ENCODE measurements around the gene BLMH. TPM values are rescaled to one million over a fixed set of nuclear protein-coding genes. Genes with fewer than 3 reads are reported as not detected.

The BLMH gene, protein sequence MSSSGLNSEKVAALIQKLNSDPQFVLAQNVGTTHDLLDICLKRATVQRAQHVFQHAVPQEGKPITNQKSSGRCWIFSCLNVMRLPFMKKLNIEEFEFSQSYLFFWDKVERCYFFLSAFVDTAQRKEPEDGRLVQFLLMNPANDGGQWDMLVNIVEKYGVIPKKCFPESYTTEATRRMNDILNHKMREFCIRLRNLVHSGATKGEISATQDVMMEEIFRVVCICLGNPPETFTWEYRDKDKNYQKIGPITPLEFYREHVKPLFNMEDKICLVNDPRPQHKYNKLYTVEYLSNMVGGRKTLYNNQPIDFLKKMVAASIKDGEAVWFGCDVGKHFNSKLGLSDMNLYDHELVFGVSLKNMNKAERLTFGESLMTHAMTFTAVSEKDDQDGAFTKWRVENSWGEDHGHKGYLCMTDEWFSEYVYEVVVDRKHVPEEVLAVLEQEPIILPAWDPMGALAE
- total RNA-seq: 10 to 100 TPM; 17.0 to 32.4 (median 28.6) TPM

DNA sequence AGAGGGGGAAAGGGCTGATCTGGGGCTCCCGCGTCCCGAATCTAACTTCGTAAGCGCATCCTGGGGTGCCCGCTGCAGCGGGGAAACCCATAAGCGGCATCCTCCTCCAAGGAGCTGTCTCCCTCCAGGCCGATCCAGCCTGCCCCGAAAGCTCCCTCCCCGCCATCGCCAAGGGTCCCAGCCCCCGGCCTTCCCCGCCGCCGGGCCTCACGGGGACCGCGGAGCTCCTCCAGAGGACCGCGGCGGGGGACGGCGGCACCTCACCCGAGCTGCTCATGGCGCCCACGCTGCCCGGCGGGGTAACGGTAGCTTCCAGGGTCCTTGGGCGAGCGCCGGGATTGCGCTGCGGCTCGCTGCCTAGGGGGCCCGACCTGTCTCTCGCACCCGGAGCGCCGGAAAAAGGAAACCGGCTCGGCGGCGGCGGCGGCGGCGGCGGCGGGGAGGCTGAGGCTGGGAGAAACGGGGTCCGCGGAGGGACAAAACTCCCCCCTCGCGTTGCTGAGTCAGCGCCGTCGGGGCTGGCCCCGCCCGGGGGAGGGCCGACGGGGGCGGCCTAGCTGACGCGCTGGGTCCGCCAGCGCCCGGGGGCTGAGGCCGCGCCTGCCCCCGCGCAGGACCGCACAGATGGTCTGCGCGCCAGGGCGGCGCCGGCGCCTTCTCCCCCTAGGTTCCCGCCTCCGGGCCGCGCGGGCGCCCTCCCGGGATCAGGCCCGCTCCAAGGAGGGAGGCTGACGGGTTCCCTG is at the start of gene BLMH:
TSS of gene BLMH (minus strand) at position 402 of the 743 bp plus-strand sequence. CDS start at position 277, 125 bp downstream.
- TF ChIP-seq, protein P1, sequence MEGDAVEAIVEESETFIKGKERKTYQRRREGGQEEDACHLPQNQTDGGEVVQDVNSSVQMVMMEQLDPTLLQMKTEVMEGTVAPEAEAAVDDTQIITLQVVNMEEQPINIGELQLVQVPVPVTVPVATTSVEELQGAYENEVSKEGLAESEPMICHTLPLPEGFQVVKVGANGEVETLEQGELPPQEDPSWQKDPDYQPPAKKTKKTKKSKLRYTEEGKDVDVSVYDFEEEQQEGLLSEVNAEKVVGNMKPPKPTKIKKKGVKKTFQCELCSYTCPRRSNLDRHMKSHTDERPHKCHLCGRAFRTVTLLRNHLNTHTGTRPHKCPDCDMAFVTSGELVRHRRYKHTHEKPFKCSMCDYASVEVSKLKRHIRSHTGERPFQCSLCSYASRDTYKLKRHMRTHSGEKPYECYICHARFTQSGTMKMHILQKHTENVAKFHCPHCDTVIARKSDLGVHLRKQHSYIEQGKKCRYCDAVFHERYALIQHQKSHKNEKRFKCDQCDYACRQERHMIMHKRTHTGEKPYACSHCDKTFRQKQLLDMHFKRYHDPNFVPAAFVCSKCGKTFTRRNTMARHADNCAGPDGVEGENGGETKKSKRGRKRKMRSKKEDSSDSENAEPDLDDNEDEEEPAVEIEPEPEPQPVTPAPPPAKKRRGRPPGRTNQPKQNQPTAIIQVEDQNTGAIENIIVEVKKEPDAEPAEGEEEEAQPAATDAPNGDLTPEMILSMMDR (IDR thresholded peaks at IDR 0.05; ENCODE audit: low read depth): no peak

DNA sequence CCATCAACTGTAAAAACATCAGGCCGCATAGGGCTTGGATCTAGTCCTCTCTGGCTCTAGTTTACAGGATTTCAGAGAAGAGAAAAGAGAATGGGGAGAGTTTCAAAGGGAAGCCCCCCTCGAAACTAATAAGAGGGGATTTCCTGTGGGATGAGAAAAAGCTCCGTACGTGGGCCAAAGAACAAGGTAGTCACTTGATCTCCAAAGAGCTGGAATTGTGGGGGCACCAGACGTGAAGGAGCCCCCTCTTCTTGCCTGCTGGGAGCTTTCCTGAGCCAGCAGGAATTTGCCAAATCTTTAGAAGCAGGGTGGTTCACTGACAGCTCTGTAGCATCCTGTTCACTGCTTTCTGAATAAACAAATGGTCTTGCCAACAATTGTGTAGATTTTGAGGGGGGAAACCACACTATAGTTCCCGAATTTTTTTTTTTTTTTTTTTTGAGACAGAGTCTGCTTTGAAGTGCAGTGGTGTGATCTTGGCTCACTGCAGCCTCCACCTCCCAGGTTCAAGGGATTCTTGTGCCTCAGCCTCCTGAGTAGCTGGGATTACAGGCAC is 49.1 kb upstream of the BLMH start:
- TF ChIP-seq, protein P1 (IDR thresholded peaks at IDR 0.05; ENCODE audit: low read depth): no peak

DNA sequence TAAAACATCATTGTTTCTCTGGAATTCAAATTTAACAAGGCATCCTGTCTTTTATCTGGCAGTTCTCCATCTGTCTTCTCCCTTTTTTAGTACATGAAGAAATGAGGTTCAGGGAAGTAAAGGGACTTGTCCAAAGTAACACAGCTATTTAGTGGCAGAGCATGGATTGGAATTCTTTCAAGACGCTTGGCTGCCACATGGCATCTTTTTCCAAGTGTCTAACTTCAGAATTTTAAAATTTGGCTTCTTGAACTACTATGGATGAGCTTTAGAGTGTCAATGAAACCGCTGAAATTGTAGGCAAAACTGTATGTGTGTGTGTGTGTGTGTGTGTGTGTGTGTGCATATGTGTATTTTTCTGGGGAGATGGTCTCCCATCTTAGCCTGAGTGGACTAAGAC is 47.3 kb upstream of the BLMH start:
- TF ChIP-seq, protein P1 (IDR thresholded peaks at IDR 0.05; ENCODE audit: low read depth): no peak

DNA sequence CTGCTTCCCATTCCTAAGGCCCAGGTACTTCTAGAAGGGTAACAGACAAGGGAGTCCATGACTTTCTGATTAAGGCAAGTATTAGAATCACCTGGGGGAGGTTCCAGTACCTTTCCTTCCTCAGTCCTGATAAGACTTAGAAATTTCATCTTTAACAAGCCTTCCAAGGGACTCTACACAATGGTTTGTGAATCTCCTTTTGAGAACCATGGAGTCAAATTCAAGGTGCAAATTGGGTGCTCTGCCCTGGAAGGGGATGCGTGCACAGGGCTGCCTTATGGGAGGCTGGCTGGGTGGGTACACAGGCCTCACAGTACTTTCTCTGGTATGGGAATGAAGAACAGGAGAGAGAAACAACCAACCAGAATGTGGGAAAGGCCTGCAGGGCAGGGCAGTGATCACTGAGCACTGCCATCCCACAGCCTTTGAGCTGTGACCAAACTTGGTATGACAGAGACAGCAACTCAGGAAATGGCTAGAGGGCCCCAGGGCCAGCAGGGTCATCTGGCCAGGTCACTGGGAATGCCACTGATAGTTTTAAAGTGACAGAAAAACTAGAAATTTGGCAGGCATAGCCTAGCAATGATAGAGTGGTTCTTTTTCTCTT is 45.8 kb upstream of the BLMH start:
- TF ChIP-seq, protein P1 (IDR thresholded peaks at IDR 0.05; ENCODE audit: low read depth): no peak

DNA sequence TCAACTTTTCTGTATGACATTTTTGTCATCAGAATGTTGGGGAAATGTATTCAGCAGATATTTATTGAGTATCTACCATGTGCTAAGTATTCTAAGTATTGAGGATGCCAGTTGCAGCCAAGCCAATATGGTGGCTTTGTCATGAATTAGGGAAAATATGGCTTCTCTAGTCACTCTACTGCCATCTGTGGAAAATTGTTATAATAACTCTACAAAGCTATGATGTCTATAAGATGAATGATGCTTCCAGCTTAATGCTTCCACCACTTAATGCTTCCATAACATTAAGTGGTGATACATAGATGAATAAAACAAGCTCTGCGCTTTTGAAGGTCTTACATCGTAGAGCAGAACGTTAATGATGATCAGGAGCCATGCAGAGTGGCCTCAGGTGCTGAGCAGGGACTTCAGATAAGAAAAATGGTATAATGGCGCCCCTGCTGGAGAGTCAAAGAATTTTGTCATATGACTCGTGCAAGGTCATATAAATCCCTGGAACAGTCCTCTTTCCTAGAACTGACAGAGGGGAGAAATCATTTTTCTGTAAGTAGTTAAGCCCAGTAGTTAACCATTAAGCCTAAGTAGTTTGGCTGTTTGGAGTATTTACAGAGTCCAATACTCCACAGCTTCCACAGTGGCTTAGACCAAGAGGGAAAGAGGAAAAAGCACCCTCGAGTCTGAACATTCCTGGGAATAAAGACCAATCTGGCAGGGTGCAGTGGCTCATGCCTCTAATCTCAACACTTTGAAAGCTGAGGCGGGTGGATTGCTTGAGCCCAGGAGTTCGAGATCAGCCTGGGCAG is 44.8 kb upstream of the BLMH start:
- TF ChIP-seq, protein P1 (IDR thresholded peaks at IDR 0.05; ENCODE audit: low read depth): no peak

DNA sequence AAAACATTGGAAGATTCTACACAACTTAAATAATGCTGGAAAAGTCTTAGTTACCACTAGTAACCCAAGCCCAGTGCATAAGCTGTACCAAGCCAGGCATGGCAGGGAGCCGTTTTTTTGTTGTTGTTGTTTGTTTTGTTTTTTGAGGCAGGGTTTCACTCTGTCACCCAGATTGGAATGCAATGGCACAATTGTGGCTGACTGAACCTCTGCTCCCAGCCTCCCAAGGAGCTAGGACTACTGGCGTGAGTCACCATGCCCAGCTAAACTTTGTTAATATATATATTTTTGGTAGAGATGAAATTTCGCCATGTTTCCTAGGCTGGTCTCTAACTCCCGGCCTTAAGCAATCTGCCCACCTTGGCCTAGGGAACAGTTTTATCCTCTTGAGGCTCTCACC is 42.7 kb upstream of the BLMH start:
- TF ChIP-seq, protein P1 (IDR thresholded peaks at IDR 0.05; ENCODE audit: low read depth): no peak

Measured in subcutaneous adipose tissue (tissue), 4 donors.